ENCODE data around the gene CARNS1.

GRCh38 chr11:67423466-67423865 lies 8.0 kb downstream of the CARNS1 start:
- TF ChIP-seq EZH2 (IDR thresholded peaks at IDR 0.05; ENCODE audit: borderline replicate concordance) (no peak), CTCF (IDR thresholded peaks at IDR 0.05; ENCODE audit: poor library complexity) (no peak), EZH2phosphoT487 (IDR thresholded peaks at IDR 0.05; ENCODE audit: low read depth, severe bottlenecking, unreplicated experiment) (no peak)

Data from hepatocyte (in vitro differentiated cells).